Right atrium auricular region (tissue), 2 donors: ENCODE data around the gene ST3GAL2. TPM values are rescaled to one million over a fixed set of nuclear protein-coding genes. Genes with fewer than 3 reads are reported as not detected.

Source experiments
- DNase-seq: peaks from one replicate; pipeline ENCODE4 v3.0.0-alpha.2; 2019; ENCODE audit warnings: low spot score
- H3K27ac ChIP-seq, 2 donors: fragments of 200-600 bp; sonication (generic); 1 replicate in 1 of 2; 2 replicates in 1 of 2; pipeline ENCODE4 v1.5.1; 2016 to 2019
- H3K27me3 ChIP-seq, 2 donors: fragments of 200-600 bp; sonication (generic); one replicate each; pipeline versions ENCODE4 v1.5.1 to v1.6.0; 2017 to 2019
- H3K36me3 ChIP-seq: fragments of 200-600 bp; sonication (generic); one replicate; pipeline ENCODE4 v1.5.1; 2016
- H3K4me1 ChIP-seq, 2 donors: fragments of 200-600 bp; sonication (generic); one replicate each; pipeline versions ENCODE4 v1.5.1 to v1.6.0; 2017 to 2019
- H3K4me3 ChIP-seq, 2 donors: fragments of 200-600 bp; sonication (generic); 1 replicate in 1 of 2; 2 replicates in 1 of 2; pipeline ENCODE4 v1.5.1; 2017 to 2019; ENCODE audit warnings: mild to moderate bottlenecking in 1 of 2, moderate library complexity in 1 of 2
- H3K9me3 ChIP-seq, 2 donors: fragments of 200-600 bp; sonication (generic); one replicate each; pipeline ENCODE4 v1.5.1; 2019
- CTCF ChIP-seq, 2 donors: fragments of 200-600 bp; sonication (generic); IDR thresholded peaks; one replicate each; pipeline ENCODE4 v1.5.1; 2019; ENCODE audit warnings: antibody characterized with exemption in 2 of 2
- total RNA-seq, 2 donors: library from RNA; depleted of rRNA; stranded (reverse); fragments of >200 nt; gene quantifications; one replicate each; pipeline ENCODE4 v1.1.0, GENCODE V29; 2016

ST3GAL2 gene
- total RNA-seq, 2 donors from 2014 or later = 13.5 to 16.9 TPM

- no peak overlapping the region for H3K4me3 ChIP-seq
- no peaks in the 10 kb centered on the region for H3K36me3 ChIP-seq
- TF ChIP-seq CTCF (IDR thresholded peaks at IDR 0.05) = no peak
- H3K4me1 ChIP-seq = peaks cover 0 to 18% of the 10 kb centered on the region in 2 donors
- no peaks in the 10 kb centered on the region for H3K9me3 ChIP-seq
- H3K27ac ChIP-seq = no peak overlapping the region
- DNase-seq = no peak
- H3K27me3 ChIP-seq = no peaks in the 10 kb centered on the region
Observed at GRCh38 chr16:70442344-70442743, 3.4 kb upstream of the ST3GAL2 start.

- peaks cover 0 to 26% of the 10 kb centered on the region in 2 donors for H3K4me1 ChIP-seq
- no peaks in the 10 kb centered on the region for H3K27me3 ChIP-seq
Observed at GRCh38 chr16:70441406-70441990, 2.6 kb upstream of the ST3GAL2 start.

GRCh38 chr16:70440009-70440692 is 1.3 kb upstream of the ST3GAL2 start:
- Histone ChIP-seq H3K36me3 (no peaks in the 10 kb centered on the region), H3K27ac (no peak overlapping the region), H3K27me3 (no peaks in the 10 kb centered on the region), H3K4me1 (peaks cover 0 to 32% of the 10 kb centered on the region in 2 donors), H3K4me3 (no peak overlapping the region), H3K9me3 (no peaks in the 10 kb centered on the region)
- DNase-seq = no peak
- TF ChIP-seq CTCF (IDR thresholded peaks at IDR 0.05) = no peak

More at GRCh38 chr16:70441406-70441990, 2.6 kb upstream of the ST3GAL2 start:
- no peak for TF ChIP-seq CTCF (IDR thresholded peaks at IDR 0.05)
- no peak overlapping the region for H3K4me3 ChIP-seq
- no peaks in the 10 kb centered on the region for H3K9me3 ChIP-seq
- DNase-seq = no peak
- no peaks in the 10 kb centered on the region for H3K36me3 ChIP-seq
- H3K27ac ChIP-seq = no peak overlapping the region

GRCh38 chr16:70438585-70438968 is 323 bp downstream of the ST3GAL2 start:
- peaks cover 0 to 48% of the 10 kb centered on the region in 2 donors for H3K4me1 ChIP-seq
- DNase-seq = no peak
- TF ChIP-seq CTCF (IDR thresholded peaks at IDR 0.05) = no peak

GRCh38 chr16:70437582-70438557 is 1.0 kb downstream of the ST3GAL2 start:
- no peak for DNase-seq
- Histone ChIP-seq H3K4me3 (peak overlapping the region; percentile 84 to 91), H3K4me1 (peaks cover 0 to 55% of the 10 kb centered on the region in 2 donors), H3K27ac (peak overlapping the region; percentile 63 to 76), H3K27me3 (no peaks in the 10 kb centered on the region), H3K36me3 (no peaks in the 10 kb centered on the region), H3K9me3 (no peaks in the 10 kb centered on the region)
- no peak for TF ChIP-seq CTCF (IDR thresholded peaks at IDR 0.05)

More at GRCh38 chr16:70438585-70438968, 323 bp downstream of the ST3GAL2 start:
- no peaks in the 10 kb centered on the region for H3K27me3 ChIP-seq
- H3K27ac ChIP-seq = peak overlapping the region; percentile 63 to 76
- H3K36me3 ChIP-seq = no peaks in the 10 kb centered on the region
- H3K4me3 ChIP-seq = peak overlapping the region; percentile 84 to 91
- no peaks in the 10 kb centered on the region for H3K9me3 ChIP-seq
